Measurements from ENCODE around the gene SH3RF2.
"Not testable (repeated sequence)": the region's sequence is repeated elsewhere in the genome, so short reads cannot be mapped to it uniquely, and the experiment has no call there.

Gene SH3RF2

DNA sequence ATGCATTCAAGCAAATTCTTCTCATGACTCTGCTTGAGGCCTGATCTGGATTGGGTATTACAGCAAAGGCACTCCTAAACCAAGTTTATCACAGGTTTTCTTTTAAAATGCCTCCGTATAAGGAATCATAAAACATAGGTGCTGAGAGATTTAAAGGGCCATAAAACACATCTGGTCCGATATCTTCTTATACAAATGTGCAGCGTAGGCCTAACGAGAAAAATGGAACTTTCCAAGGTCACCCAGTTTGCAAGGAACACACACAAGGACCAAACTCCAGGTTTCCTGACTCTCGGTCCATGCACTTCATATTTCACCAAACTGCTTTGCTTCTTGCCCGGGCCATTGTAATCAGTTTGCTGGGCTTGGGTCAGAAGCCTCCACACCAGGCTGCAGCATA lies 22.1 kb downstream of the SH3RF2 start:
- H3K4me3 ChIP-seq: no peak overlapping the region
- intact Hi-C loops (cut with DNase I; ENCODE audit: low total_unique reads): no loop called here
- TF ChIP-seq, protein P1, sequence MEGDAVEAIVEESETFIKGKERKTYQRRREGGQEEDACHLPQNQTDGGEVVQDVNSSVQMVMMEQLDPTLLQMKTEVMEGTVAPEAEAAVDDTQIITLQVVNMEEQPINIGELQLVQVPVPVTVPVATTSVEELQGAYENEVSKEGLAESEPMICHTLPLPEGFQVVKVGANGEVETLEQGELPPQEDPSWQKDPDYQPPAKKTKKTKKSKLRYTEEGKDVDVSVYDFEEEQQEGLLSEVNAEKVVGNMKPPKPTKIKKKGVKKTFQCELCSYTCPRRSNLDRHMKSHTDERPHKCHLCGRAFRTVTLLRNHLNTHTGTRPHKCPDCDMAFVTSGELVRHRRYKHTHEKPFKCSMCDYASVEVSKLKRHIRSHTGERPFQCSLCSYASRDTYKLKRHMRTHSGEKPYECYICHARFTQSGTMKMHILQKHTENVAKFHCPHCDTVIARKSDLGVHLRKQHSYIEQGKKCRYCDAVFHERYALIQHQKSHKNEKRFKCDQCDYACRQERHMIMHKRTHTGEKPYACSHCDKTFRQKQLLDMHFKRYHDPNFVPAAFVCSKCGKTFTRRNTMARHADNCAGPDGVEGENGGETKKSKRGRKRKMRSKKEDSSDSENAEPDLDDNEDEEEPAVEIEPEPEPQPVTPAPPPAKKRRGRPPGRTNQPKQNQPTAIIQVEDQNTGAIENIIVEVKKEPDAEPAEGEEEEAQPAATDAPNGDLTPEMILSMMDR (IDR thresholded peaks at IDR 0.05): no peak
- H3K27me3 ChIP-seq: no peaks in the 10 kb centered on the region
- no peak overlapping the region for H3K27ac ChIP-seq
- no peak for DNase-seq
- H3K4me1 ChIP-seq: peaks cover 0 to 8% (median 0%) of the 10 kb centered on the region in 4 donors
- H3K36me3 ChIP-seq: no peaks in the 10 kb centered on the region
- H3K9me3 ChIP-seq: no peaks in the 10 kb centered on the region

DNA sequence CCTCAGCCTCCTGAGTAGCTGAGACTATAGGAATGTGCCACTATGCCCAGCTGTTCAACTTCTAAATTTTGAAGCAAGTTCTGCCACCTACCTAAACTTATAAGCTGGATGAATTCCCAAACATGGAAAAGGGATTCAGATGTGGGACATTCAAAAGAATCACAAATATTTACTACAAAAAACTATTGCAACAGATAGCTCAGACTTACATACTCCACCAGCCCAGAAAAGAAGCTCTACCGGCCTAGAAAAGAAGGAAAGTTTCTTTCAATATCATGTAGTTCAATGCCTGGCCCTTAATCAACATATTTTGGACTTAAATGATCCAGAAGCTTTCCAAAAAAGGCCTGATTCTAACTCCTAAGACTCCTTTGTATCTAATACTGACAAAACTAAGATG lies 23.8 kb downstream of the SH3RF2 start:
- TF ChIP-seq, protein P1 (IDR thresholded peaks at IDR 0.05): no peak
- no peaks in the 10 kb centered on the region for H3K9me3 ChIP-seq
- DNase-seq: no peak
- H3K27me3 ChIP-seq: no peaks in the 10 kb centered on the region
- H3K27ac ChIP-seq: peak overlapping the region in 1 of 2 donors; percentile 34
- H3K4me1 ChIP-seq: peaks cover 0 to 8% (median 0%) of the 10 kb centered on the region in 4 donors
- H3K4me3 ChIP-seq: no peak overlapping the region
- no peaks in the 10 kb centered on the region for H3K36me3 ChIP-seq
- intact Hi-C loops (cut with DNase I; ENCODE audit: low total_unique reads): no loop called here

DNA sequence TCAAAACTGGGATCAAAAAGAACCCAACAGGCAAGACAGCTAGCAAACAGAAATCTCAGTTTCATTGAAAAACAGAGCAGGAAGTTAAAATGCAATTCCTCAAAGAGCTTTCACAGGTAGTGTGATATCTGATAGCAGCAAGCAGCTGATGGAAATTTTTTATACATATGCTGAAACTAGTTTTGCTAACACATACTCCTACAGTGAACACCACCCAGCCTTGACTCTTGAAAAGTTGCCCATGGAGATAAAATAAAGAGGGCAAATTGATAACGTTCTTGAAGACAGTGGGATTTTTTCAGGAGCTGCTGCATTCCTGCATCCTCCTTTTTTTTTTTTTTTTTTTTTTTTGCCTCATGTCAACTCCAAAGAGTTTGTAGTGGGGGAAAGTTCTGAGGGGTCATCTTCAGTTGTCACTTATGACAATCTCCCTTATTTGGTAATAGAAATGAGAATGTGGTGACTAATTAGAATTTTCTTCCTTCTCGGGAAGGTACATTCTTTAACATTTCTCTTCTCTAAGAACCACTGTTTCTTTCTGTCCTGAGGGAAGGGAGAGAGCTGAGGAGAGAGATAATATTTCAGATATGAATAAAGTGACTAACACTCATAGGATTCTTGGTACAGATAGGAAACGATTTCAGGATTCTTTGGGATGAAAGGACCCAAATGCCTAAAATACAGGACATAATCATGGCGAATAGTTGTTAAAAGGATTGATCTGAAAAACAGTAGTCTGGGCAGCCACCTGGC lies 24.6 kb downstream of the SH3RF2 start:
- intact Hi-C loops (cut with DNase I; ENCODE audit: low total_unique reads): no loop called here
- TF ChIP-seq, protein P1 (IDR thresholded peaks at IDR 0.05): no peak
- H3K27me3 ChIP-seq: no peaks in the 10 kb centered on the region
- peaks cover 0 to 8% (median 0%) of the 10 kb centered on the region in 4 donors for H3K4me1 ChIP-seq
- H3K4me3 ChIP-seq: no peak overlapping the region
- peak overlapping the region in 1 of 2 donors; percentile 34 for H3K27ac ChIP-seq
- DNase-seq: no peak
- no peaks in the 10 kb centered on the region for H3K9me3 ChIP-seq
- no peaks in the 10 kb centered on the region for H3K36me3 ChIP-seq

DNA sequence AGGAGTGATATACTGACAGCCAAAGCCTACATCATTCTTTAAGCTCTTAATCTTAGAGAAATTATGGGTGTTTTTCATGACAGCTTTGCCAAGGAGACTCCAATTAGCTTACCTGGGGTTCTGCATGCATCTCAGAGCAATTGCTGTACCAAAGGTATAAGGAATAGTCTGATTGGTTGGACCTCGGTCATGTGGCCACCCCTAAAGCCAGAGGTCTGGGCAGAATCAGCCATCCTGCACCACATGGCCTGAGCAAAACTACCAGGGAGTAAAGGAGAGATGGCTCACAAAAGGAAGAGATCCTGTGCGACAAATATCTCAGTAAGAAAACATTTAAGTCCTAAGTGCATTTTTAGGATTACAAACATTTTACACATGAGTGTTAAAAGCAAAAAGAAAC lies 25.6 kb downstream of the SH3RF2 start:
- Histone ChIP-seq H3K9me3 (no peaks in the 10 kb centered on the region), H3K36me3 (no peaks in the 10 kb centered on the region), H3K4me3 (no peak overlapping the region), H3K4me1 (peaks cover 0 to 8% (median 0%) of the 10 kb centered on the region in 4 donors), H3K27me3 (no peaks in the 10 kb centered on the region), H3K27ac (no peak overlapping the region)
- TF ChIP-seq, protein P1 (IDR thresholded peaks at IDR 0.05): no peak
- intact Hi-C loops (cut with DNase I; ENCODE audit: low total_unique reads): no loop called here
- DNase-seq: no peak

GRCh38 chr5:145964008-145964407 lies 27.6 kb downstream of the SH3RF2 start:
- H3K27ac ChIP-seq; intact Hi-C loops (cut with DNase I; ENCODE audit: low total_unique reads); H3K36me3 ChIP-seq; H3K4me1 ChIP-seq; H3K9me3 ChIP-seq; H3K27me3 ChIP-seq; DNase-seq; H3K4me3 ChIP-seq: not testable (repeated sequence)

DNA sequence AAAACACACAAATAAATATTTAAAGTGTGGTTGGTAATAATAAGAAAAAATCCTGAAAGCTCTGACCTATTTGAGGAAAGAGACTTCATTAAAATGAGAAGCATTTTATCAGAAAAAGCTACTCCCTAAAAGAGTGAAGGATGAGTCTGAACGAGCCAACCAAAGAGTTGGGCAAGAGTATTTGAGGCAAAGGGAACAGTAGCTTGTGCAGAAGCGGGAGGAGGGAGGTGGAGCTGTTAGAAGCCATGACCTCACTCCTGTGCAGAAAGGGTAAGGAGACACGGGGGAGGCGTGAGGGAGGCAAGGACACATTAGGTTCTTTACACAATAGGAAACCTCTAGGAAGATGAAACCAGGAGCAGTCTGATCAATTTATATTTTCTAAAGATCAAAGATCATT lies 29.4 kb downstream of the SH3RF2 start:
- no peak overlapping the region for H3K4me3 ChIP-seq
- H3K4me1 ChIP-seq: peaks cover 0 to 1% (median 0%) of the 10 kb centered on the region in 4 donors
- DNase-seq: no peak
- no peak overlapping the region for H3K27ac ChIP-seq
- TF ChIP-seq, protein P1 (IDR thresholded peaks at IDR 0.05): no peak
- intact Hi-C loops (cut with DNase I; ENCODE audit: low total_unique reads): no loop called here
- no peaks in the 10 kb centered on the region for H3K27me3 ChIP-seq
- no peaks in the 10 kb centered on the region for H3K9me3 ChIP-seq
- H3K36me3 ChIP-seq: no peaks in the 10 kb centered on the region
